Measurements from ENCODE around the gene ADK. TPM values are rescaled to one million over a fixed set of nuclear protein-coding genes. Genes with fewer than 3 reads are reported as not detected.
A peak's percentile ranks its signal among the peaks of the same experiment; 100 is the strongest.

Gene ADK
- total RNA-seq, 2 donors from 2014 or later = 34.7 to 36.8 TPM

DNA sequence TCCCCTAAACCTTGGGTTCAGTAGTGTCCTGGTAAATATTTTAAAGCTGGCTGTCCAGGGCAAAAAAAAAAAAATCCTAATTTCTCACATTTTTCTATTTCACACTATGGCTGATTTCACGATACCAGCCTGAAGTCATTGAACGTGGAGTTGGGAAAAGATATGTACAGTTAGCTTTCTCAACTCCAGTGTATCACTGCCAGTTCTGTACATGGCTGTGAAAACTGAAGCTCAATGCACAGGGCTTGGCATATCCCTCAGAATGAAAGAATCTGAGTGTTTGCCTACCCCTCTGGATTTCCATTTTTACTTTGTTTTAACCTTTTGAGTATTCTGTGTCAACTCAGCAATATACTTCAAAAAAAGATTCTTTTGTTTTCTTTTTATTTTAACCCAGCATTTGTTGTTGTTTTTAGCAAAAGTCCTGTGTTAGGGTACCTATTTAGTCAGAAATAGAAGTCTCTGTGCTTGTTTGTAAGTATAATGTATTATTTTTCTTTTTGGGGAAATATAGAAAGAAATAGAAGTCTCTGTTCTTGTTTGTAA, 274.5 kb downstream of the ADK start:
- DNase-seq = no peak
- Mint-ChIP-seq H3K4me1 (peaks cover 2% of the 10 kb centered on the region), H3K27ac (no peak overlapping the region)

DNA sequence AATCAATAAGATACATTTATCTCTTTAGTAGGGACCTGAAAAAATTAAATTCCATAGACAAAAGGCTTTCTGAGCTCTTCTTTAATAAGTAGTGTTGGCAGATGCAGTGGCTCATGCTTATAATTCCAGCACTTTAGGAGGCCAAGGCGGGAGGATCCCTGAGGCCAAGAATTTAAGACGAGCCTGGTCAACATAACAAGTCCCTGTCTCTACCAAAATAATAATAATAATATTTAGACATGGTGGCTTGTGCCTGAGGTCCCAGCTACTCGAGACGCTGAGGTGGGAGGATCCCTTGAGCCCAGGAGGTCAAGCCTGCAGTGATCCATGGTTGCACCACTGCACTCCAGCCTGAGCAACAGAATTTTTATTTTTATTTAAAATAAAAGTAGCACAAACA, 280.8 kb downstream of the ADK start:
- no peak for ATAC-seq
- no peak overlapping the region for H3K27ac Mint-ChIP-seq

More for the DNA sequence above, 274.5 kb downstream of the ADK start:
- H3K9me3 ChIP-seq (ENCODE audit: control insufficient read depth, low read length, poor library complexity, severe bottlenecking) = no peaks in the 10 kb centered on the region
- Mint-ChIP-seq H3K27me3 (no peaks in the 10 kb centered on the region), H3K36me3 (ENCODE audit: low read depth) (peaks cover 4% of the 10 kb centered on the region), H3K4me3 (no peak overlapping the region)
- ATAC-seq = no peak

DNA sequence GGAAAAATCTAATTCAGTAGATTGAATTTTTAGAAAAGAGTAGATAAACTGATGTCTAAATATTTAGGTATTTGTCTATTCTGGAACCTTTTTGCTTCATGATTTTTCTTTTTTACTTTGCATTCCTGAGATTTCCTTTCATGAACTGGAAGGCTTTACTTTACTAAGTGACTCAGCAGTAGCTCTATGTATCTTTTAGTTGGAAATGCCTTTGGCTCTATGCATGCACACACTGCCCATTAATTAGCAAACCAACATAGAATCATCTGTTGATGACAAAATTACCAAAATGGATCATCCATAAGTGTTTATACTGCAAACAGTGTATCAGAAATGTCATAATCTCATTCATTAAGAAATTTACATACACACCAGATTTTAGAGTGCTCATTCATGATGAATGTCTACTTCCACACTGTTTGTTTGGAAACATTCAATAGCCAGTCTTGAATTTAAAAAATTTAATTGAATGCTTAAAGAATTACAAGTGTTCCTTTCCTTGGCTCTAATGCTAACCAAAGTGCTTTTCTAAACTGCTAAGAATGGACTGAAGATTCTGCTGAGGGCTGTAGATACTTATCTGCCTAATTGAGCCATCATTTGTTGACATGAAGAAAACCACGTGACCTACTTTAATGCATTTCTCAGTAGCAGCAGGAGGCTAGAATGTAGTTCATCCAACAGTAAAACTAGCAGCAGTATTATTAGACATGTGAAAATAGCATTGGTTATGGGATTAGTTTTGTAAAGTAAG, 282.0 kb downstream of the ADK start:
- H3K27ac Mint-ChIP-seq = no peak overlapping the region
- H3K4me3 Mint-ChIP-seq = no peak overlapping the region
- ATAC-seq (no peak), DNase-seq (no peak)
- H3K36me3 Mint-ChIP-seq (ENCODE audit: low read depth) = peaks cover 2% of the 10 kb centered on the region
- peaks cover 4% of the 10 kb centered on the region for H3K4me1 Mint-ChIP-seq
- H3K9me3 ChIP-seq (ENCODE audit: control insufficient read depth, low read length, poor library complexity, severe bottlenecking) = no peaks in the 10 kb centered on the region
- no peaks in the 10 kb centered on the region for H3K27me3 Mint-ChIP-seq

More for the DNA sequence above, 280.8 kb downstream of the ADK start:
- no peak for DNase-seq
- Mint-ChIP-seq H3K27me3 (no peaks in the 10 kb centered on the region), H3K36me3 (ENCODE audit: low read depth) (peaks cover 4% of the 10 kb centered on the region), H3K4me1 (peaks cover 4% of the 10 kb centered on the region), H3K4me3 (no peak overlapping the region)
- H3K9me3 ChIP-seq (ENCODE audit: control insufficient read depth, low read length, poor library complexity, severe bottlenecking) = no peaks in the 10 kb centered on the region

DNA sequence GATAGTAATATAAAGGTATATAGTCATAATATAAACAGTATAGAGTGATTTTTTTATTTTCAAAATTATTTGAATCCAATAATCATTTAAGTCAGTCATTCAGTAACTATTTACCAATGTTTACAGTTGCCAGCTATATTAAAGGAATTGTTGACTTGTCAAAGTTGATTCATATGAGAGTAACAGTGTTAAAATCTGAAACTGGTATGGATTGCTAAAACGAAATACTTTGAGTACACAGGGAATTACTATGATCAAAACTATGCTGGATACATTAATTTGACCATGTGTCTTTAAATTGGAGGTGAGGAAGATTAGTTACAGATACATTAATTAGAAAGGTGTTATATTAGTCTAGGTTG, 282.6 kb downstream of the ADK start:
- DNase-seq (no peak), ATAC-seq (no peak)
- Mint-ChIP-seq H3K27ac (no peak overlapping the region), H3K27me3 (no peaks in the 10 kb centered on the region), H3K36me3 (ENCODE audit: low read depth) (peaks cover under 1% of the 10 kb centered on the region), H3K4me1 (peaks cover 3% of the 10 kb centered on the region), H3K4me3 (no peak overlapping the region)
- no peaks in the 10 kb centered on the region for H3K9me3 ChIP-seq (ENCODE audit: control insufficient read depth, low read length, poor library complexity, severe bottlenecking)

DNA sequence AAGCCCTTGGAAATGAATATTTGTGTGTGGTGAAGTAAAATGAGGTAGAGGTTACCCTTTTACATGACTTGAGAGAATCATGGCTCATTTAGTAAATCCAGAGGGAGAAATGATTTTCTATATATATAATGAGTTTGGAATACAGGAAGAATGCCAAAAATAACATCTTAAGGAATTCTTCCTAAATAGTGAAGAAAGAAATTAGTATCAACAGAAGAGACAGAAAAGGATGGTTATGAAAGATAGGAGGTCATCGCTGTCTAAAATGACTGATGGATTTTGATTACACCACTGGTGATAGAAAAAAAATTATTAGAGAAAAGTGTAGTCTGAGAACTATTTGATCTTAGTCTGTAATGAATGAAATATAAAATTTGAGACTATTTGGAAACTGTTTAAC, 283.0 kb downstream of the ADK start:
- Mint-ChIP-seq H3K4me1 (peaks cover 2% of the 10 kb centered on the region), H3K27me3 (no peaks in the 10 kb centered on the region), H3K4me3 (no peak overlapping the region), H3K27ac (no peak overlapping the region), H3K36me3 (ENCODE audit: low read depth) (no peaks in the 10 kb centered on the region)
- no peak for ATAC-seq
- H3K9me3 ChIP-seq (ENCODE audit: control insufficient read depth, low read length, poor library complexity, severe bottlenecking) = no peaks in the 10 kb centered on the region
- no peak for DNase-seq

DNA sequence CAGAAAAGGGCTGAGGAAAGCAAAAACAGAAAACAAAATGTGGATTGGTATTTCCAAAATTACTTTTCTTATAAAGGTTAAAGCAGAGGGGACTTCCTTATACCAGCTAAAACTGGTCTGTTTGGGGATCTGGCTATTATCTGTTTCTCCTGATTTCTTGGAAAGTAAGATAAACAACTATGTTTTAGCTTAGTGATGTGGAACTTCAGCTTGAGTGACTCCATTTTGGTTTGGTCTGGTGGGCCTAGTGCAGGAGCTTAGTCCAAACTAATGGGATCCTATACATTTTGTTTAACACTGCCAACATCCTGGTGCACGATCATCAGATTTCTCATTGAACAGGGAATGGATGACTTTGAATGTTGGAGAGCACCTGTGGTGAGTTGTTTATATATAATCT, 283.5 kb downstream of the ADK start:
- Mint-ChIP-seq H3K27me3 (no peaks in the 10 kb centered on the region), H3K4me1 (peaks cover 5% of the 10 kb centered on the region), H3K27ac (no peak overlapping the region), H3K4me3 (no peak overlapping the region), H3K36me3 (ENCODE audit: low read depth) (no peaks in the 10 kb centered on the region)
- ATAC-seq = no peak
- no peak for DNase-seq
- no peaks in the 10 kb centered on the region for H3K9me3 ChIP-seq (ENCODE audit: control insufficient read depth, low read length, poor library complexity, severe bottlenecking)

DNA sequence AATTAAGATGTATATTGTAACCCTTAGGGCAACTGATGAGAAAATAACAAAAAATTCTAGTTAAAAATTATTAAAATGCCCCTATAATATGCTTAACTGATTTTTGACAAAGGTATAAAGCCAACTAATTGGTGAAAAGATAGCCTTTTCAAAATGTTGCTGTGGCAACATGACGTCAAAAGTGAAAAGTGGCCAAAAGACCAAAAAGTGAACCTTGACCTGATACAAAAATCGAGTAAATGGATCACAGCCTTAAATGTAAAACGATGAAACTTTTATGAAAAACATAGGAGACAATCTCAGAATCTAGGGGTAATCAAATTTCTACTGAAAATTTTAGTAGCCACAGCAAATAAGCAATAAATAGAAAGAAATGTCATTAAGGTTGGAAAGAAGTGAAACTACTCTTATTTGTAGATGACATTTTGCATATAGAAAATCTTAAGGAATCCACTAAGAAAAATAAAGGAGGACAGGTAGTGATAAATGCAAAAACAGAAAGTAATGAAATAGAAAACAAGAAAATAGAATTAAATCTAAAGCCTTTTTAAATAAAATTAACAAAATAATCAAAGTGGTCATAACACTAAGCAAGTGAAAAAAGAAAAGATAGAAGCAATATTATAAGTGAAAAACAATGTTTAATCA, 285.6 kb downstream of the ADK start:
- ATAC-seq = no peak
- no peak overlapping the region for H3K27ac Mint-ChIP-seq
- no peak overlapping the region for H3K4me3 Mint-ChIP-seq
- peaks cover 5% of the 10 kb centered on the region for H3K4me1 Mint-ChIP-seq
- H3K27me3 Mint-ChIP-seq = no peaks in the 10 kb centered on the region
- no peak for DNase-seq
- H3K36me3 Mint-ChIP-seq (ENCODE audit: low read depth) = no peaks in the 10 kb centered on the region
- no peaks in the 10 kb centered on the region for H3K9me3 ChIP-seq (ENCODE audit: control insufficient read depth, low read length, poor library complexity, severe bottlenecking)

DNA sequence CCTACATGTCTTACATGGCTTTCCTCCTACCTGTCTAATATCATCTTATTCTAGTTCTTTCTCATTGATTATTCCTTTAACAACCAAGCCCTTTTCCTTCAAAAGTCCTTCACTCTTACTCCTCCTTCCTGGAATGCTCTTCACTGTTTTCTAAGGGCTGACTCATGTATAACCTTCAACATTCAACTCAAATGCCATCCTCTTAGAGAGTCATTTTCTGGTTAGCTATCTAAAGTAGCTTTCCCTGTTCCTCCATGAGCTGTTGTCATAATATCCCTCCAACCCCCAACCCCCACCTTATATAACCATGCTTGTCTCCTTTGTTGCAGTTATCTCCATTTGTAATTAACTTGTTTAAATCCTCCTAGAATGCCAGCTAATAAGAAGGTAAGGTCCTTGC, 286.8 kb downstream of the ADK start:
- Mint-ChIP-seq H3K27me3 (no peaks in the 10 kb centered on the region), H3K27ac (peak overlapping the region; percentile 73), H3K4me1 (peaks cover 4% of the 10 kb centered on the region)

DNA sequence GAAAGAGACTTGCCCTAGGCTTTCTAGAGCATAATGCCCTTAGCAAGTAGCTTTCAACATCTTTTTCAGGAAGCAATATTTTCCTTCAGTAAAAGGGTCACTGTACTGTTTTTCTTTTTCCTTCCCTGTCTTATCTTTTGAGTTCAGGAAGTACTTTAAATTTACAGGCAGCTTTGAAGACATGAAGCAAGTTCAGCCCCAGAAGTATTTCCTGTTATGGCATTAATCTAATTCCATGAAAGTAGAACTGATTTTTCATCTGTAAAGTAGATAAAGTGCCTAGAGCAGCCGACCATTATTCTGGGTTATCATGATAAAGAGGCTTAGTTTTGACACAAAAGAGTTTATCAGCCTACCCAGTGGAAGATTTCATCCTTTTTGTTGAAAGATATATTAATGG, 288.2 kb downstream of the ADK start:
- no peak for DNase-seq
- Mint-ChIP-seq H3K27me3 (no peaks in the 10 kb centered on the region), H3K4me3 (no peak overlapping the region), H3K36me3 (ENCODE audit: low read depth) (no peaks in the 10 kb centered on the region), H3K27ac (no peak overlapping the region), H3K4me1 (peaks cover 2% of the 10 kb centered on the region)
- no peaks in the 10 kb centered on the region for H3K9me3 ChIP-seq (ENCODE audit: control insufficient read depth, low read length, poor library complexity, severe bottlenecking)
- ATAC-seq = no peak

More for the DNA sequence above, 286.8 kb downstream of the ADK start:
- DNase-seq (no peak), ATAC-seq (no peak)
- Mint-ChIP-seq H3K4me3 (no peak overlapping the region), H3K36me3 (ENCODE audit: low read depth) (no peaks in the 10 kb centered on the region)
- H3K9me3 ChIP-seq (ENCODE audit: control insufficient read depth, low read length, poor library complexity, severe bottlenecking) = no peaks in the 10 kb centered on the region

DNA sequence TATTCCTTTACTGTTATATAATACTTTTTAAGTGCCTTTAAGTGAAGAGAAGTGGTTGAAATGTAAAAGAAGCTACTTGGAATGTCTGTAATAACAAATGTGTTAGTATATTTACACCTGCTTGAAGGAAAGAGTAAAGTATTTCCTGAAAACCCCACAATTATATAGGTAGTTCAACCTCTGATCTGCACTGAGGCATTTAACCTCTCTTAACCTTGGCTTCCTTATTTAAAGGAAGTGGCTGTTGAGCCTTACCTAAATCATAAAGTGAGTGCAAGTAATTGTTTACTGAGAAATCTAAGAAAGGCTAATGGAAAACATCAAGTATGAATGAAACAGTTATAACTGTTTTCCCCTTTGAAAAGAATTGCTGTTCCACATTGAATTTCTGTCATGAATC, 294.5 kb downstream of the ADK start:
- Mint-ChIP-seq H3K27me3 (no peaks in the 10 kb centered on the region), H3K4me3 (no peak overlapping the region), H3K4me1 (peaks cover 9% of the 10 kb centered on the region), H3K36me3 (ENCODE audit: low read depth) (no peaks in the 10 kb centered on the region), H3K27ac (no peak overlapping the region)
- ATAC-seq = peak; percentile 45
- DNase-seq = no peak
- no peaks in the 10 kb centered on the region for H3K9me3 ChIP-seq (ENCODE audit: control insufficient read depth, low read length, poor library complexity, severe bottlenecking)

DNA sequence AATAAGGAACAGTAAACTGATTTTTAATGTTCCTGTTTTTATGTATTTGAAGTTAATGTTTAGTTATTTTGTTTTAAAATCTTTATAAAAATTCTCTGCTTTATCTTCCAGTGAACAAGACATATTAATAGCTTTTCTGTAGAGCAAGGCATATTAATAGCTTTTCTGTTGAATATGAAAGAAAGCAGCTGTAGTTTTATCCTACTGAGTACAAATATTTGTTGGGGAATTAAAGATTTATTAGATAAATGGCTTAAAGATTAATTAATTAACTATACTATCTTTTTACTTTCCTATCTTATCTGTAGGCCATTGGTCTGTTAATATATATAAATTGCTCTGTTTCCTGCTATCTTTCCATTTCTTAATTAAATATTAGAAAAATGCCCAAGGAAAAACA, 299.6 kb downstream of the ADK start:
- no peaks in the 10 kb centered on the region for H3K27me3 Mint-ChIP-seq
- H3K9me3 ChIP-seq (ENCODE audit: control insufficient read depth, low read length, poor library complexity, severe bottlenecking) = no peaks in the 10 kb centered on the region
- H3K4me3 Mint-ChIP-seq = no peak overlapping the region
- H3K27ac Mint-ChIP-seq = no peak overlapping the region
- ATAC-seq (no peak), DNase-seq (no peak)
- peaks cover 4% of the 10 kb centered on the region for H3K36me3 Mint-ChIP-seq (ENCODE audit: low read depth)
- peaks cover 8% of the 10 kb centered on the region for H3K4me1 Mint-ChIP-seq

DNA sequence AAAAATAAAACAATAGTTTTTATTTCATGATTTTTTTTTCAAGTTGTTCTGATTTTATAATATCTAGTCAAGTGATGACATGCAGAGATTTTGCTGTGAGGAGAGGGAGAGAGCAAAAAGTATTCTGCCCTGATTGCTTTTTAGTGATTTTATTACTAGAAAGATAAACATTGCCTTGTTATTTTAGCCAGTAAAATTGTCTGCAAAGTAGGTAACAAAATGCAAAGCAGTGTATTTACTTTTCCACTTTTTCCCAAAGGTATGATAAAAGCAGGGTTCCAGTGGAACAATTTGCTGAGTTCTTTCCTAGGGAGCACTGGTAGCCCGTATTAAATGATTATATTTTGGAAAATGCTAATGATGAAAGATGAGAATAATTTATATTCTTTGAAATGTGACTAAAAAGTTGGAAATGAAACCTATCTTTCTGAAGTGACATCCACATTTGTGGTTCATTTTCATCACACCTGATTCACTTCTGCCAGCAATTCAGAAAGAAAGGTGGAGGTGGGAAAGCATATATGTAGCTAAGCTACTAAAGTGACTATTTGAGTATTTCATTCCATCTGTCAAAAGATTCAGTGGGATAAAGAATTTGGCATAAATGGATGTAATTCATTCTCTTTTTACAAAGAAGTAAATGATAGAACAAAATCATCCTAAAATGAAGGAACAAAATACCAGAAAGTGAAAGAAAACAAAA, 300.3 kb downstream of the ADK start:
- Mint-ChIP-seq H3K27me3 (no peaks in the 10 kb centered on the region), H3K4me3 (no peak overlapping the region), H3K36me3 (ENCODE audit: low read depth) (peaks cover 4% of the 10 kb centered on the region), H3K27ac (no peak overlapping the region), H3K4me1 (peaks cover 8% of the 10 kb centered on the region)
- DNase-seq (no peak), ATAC-seq (no peak)
- no peaks in the 10 kb centered on the region for H3K9me3 ChIP-seq (ENCODE audit: control insufficient read depth, low read length, poor library complexity, severe bottlenecking)

DNA sequence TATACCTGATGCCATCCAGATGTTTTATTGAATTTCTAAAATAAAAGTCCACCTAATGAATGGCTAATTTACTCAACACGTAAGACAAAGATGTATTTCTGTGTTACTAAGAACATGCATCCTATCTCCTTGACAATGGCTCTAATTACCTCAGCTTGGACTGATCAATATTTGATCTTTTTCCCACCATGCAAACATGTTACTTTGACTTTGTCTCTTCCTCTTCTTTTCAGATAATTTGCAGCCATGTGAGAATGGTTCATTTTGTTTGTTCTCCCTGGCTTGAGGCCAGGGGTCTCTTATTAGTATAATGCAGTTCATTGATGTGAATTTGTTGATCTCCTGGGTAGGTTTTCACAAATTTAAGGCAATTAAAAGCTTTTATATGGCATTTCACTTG, 302.1 kb downstream of the ADK start:
- Mint-ChIP-seq H3K4me3 (no peak overlapping the region), H3K27me3 (no peaks in the 10 kb centered on the region), H3K36me3 (ENCODE audit: low read depth) (peaks cover 7% of the 10 kb centered on the region), H3K4me1 (peaks cover 4% of the 10 kb centered on the region), H3K27ac (no peak overlapping the region)
- ATAC-seq = no peak
- no peak for DNase-seq
- H3K9me3 ChIP-seq (ENCODE audit: control insufficient read depth, low read length, poor library complexity, severe bottlenecking) = no peaks in the 10 kb centered on the region

All from T-helper 17 cell (primary cell).